ENCODE results near the gene EZR. TPM values are rescaled to one million over a fixed set of nuclear protein-coding genes. Genes with fewer than 3 reads are reported as not detected.
"Not testable (repeated sequence)": the region's sequence is repeated elsewhere in the genome, so short reads cannot be mapped to it uniquely, and the experiment has no call there.

The EZR gene
- total RNA-seq, 1 experiment from 2014 or later = 1,402 TPM

GRCh38 chr6:158834675-158835385, 15.7 kb upstream of the EZR start:
- no peaks in the 10 kb centered on the region for H3K27me3 ChIP-seq (ENCODE audit: insufficient read depth, low read length)
- ChIA-PET CTCF (no interaction called here), POLR2A (no interaction called here), RAD21 (ENCODE audit: low non-redundant PET in 1 of 2, low total read pairs in 2 of 2, uncharacterized antibody in 2 of 2, unreplicated experiment in 2 of 2) (no interaction called here)
- DNase-seq (ENCODE audit: low read depth, low spot score) = no peak
- peaks cover 3 to 35% of the 10 kb centered on the region in 2 experiments; a peak in 2 of 4 replicates for H3K4me1 ChIP-seq (ENCODE audit: control insufficient read depth in 1 of 2, insufficient read depth in 2 of 2, low read length in 2 of 2)
- H3K9ac ChIP-seq (ENCODE audit: low read length) = no peak overlapping the region
- H3K4me2 ChIP-seq (ENCODE audit: low read length) = no peak overlapping the region
- H3K36me3 ChIP-seq (ENCODE audit: control insufficient read depth in 1 of 2, insufficient read depth in 2 of 2, low read length in 2 of 2) = no peaks in the 10 kb centered on the region
- H3K9me3 ChIP-seq (ENCODE audit: control insufficient read depth in 1 of 2, insufficient read depth in 1 of 2, low read depth in 1 of 2, low read length in 2 of 2) = no peaks in the 10 kb centered on the region
- H3K79me2 ChIP-seq (ENCODE audit: insufficient read depth, low read length) = no peaks in the 10 kb centered on the region
- TF ChIP-seq CTCF (IDR thresholded peaks at IDR 0.05 in 2 of 3, conservative IDR thresholded peaks at IDR 0.05 in 1 of 3; ENCODE audit: borderline replicate concordance in 1 of 3, insufficient read depth in 1 of 3, low read depth in 2 of 3, low read length in 2 of 3) (no peak), POLR2A (IDR thresholded peaks at IDR 0.05; ENCODE audit: borderline replicate concordance, extremely low read depth, insufficient read depth, insufficient read length) (no peak), POLR2AphosphoS5 (IDR thresholded peaks at IDR 0.05; ENCODE audit: low read depth, low read length) (no peak), SRF (IDR thresholded peaks at IDR 0.05; ENCODE audit: low read depth) (no peak), EGR1 (IDR thresholded peaks at IDR 0.05; ENCODE audit: low read depth) (no peak), EZH2 (IDR thresholded peaks at IDR 0.05) (no peak)
- no TSS peak for BruUV-seq (replicated peaks)
- no peaks in the 10 kb centered on the region for H3K9me2 ChIP-seq (ENCODE audit: insufficient read depth)
- H3K27ac ChIP-seq (ENCODE audit: low read depth, low read length) = no peak overlapping the region
- H3K4me3 ChIP-seq (replicated peaks in 1 of 2; ENCODE audit: low read depth in 1 of 2, low read length in 2 of 2) = no peak overlapping the region
- no peak overlapping the region for H2AFZ ChIP-seq (ENCODE audit: low read depth, low read length, poor library complexity, severe bottlenecking)
- no peak for ATAC-seq
- no peaks in the 10 kb centered on the region for H4K20me1 ChIP-seq (ENCODE audit: insufficient read depth)
- intact Hi-C loops (cut with micrococcal nuclease) = no loop called here

GRCh38 chr6:158832807-158833206, 13.6 kb upstream of the EZR start:
- intact Hi-C loops (cut with micrococcal nuclease); H3K36me3 ChIP-seq (ENCODE audit: control insufficient read depth in 1 of 2, insufficient read depth in 2 of 2, low read length in 2 of 2); H3K27me3 ChIP-seq (ENCODE audit: insufficient read depth, low read length); H3K79me2 ChIP-seq (ENCODE audit: insufficient read depth, low read length); H4K20me1 ChIP-seq (ENCODE audit: insufficient read depth); H3K4me2 ChIP-seq (ENCODE audit: low read length); CTCF ChIA-PET; H3K9me3 ChIP-seq (ENCODE audit: control insufficient read depth in 1 of 2, insufficient read depth in 1 of 2, low read depth in 1 of 2, low read length in 2 of 2); H3K4me3 ChIP-seq (replicated peaks in 1 of 2; ENCODE audit: low read depth in 1 of 2, low read length in 2 of 2); BruUV-seq (replicated peaks); DNase-seq (ENCODE audit: low read depth, low spot score); H3K9me2 ChIP-seq (ENCODE audit: insufficient read depth); ATAC-seq; H3K9ac ChIP-seq (ENCODE audit: low read length); H3K27ac ChIP-seq (ENCODE audit: low read depth, low read length); H2AFZ ChIP-seq (ENCODE audit: low read depth, low read length, poor library complexity, severe bottlenecking): not testable (repeated sequence)
- ChIA-PET POLR2A (interaction anchor here (1.1 to 1.2 kb wide), 2 partner anchors 23 to 37 kb away, joined by 3 read pairs; no protein-coding TSS in a partner anchor), RAD21 (ENCODE audit: low non-redundant PET in 1 of 2, low total read pairs in 2 of 2, uncharacterized antibody in 2 of 2, unreplicated experiment in 2 of 2) (interaction anchor here in 1 of 2 experiments (0.6 kb wide), 1 partner anchor 11 kb away, joined by 3 read pairs; no protein-coding TSS in a partner anchor)
- H3K4me1 ChIP-seq (ENCODE audit: control insufficient read depth in 1 of 2, insufficient read depth in 2 of 2, low read length in 2 of 2) = peaks cover 3 to 29% of the 10 kb centered on the region in 2 experiments; a peak in 1 of 4 replicates

Data from HCT116 (cell line).